Daoy (cell line): ENCODE results near the gene ENPP6. TPM values are rescaled to one million over a fixed set of nuclear protein-coding genes. Genes with fewer than 3 reads are reported as not detected.

Experiments
- DNase-seq: peaks from one replicate; pipeline ENCODE4 v3.0.0-alpha.2; 2015; ENCODE audit warnings: low read depth
- total RNA-seq: library from RNA; depleted of rRNA; stranded (reverse); fragments of >200 nt; shearing (Covaris generic); gene quantifications from 2 replicates; pipeline ENCODE4 v1.2.3, GENCODE V29; 2014

The ENPP6 gene
- total RNA-seq, 1 experiment from 2014 or later = 0.17 TPM

DNA sequence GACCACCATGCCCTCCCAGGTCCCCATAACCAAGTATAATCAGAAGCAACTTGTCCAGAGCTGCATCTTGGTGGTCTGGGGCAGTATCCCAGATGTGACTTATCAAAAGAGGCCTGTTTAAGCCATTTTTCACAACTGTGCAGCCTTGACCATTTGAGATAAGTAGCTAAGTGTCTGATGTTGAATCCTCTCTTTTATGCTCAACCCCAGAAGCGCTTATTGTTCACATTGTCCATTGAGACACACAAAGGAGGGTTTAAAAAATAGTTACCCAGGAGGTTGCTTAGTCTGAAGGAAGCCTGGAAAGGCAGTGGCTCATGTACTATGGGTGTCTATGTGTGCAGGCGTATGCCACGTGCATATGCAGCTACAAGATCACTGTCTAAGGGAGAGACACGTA is 27.0 kb downstream of the ENPP6 start:
- no peak for DNase-seq

DNA sequence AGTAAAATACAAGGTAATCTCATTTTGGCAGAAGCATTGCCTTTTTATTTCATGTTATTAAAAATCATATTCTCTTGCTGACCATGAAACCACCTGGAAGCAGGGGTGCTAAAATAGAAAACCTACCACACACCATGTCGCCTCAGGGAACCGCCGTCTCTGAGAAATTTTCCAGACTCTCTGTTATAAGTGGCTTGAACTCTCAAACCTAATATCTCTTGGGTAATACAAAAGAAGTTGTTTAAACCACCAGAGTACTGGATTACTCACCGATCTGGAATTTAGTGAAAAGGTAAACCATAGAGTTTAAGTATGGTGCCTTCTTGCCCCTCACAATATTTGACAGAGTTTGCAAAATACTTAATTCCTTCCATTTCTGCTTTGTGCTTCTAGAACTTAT is 27.7 kb downstream of the ENPP6 start:
- DNase-seq = no peak

DNA sequence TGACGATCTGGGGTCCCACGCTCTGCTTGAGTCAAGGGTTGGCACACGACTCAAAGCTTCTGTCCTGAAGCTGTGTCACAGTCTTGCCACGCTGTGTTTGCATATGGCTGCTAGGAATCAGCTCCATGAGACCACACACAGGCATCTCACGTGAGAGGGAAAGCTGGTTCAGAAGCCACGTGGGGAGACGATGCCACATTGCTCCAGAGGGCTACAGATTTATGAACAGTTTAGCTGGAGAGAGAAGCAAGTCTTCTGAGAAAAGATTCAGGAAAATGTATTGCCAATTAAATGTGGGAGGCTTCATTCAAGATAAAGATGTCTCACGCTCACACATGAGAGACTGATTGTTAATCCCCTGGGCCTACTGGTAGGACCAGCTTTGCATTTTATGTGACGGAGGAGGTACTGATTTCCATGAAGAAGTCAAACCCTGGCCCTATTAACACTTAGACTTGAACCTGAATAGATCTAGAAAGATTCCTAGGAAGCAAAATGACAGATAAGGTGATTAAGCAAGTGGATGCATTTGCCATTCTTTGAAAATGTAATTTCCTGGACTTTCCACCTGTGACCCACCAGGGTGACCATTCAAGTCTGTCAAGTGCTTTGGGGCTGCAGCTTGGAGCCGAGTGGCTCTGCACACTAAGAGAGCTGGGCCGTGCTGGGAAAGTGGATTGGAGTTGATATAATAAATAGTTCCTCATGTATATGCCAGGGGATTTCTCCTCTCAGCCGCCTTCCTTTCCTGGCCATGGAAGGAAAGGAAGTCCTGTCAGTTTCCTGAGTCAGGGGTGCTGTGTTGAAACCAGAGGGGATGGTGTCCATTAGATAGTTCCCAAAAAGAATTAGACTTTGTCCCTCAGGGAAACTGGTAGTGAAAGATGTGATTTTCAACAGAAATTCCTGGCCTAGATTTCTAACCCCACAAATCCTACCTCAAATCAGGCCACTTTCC is 29.0 kb downstream of the ENPP6 start:
- no peak for DNase-seq

DNA sequence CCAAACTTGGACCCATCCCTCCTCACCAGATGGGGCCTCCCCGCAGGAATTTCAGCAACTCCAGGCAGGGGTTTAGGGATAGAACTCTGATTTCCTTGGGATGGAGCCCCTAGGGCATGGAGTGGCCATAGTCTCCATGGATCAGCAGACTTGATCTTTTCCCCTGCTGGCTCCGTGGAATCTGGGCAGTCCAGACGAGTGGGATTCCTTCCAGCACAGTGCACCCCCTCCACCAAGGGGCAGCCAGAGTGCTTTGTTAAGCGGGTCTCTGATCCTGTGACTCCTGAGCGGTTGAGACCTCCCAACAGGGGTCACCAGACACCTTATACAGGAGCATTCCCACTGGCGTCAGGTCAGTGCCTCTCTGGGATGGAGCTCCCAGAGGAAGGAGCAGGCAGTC is 40.4 kb downstream of the ENPP6 start:
- no peak for DNase-seq

DNA sequence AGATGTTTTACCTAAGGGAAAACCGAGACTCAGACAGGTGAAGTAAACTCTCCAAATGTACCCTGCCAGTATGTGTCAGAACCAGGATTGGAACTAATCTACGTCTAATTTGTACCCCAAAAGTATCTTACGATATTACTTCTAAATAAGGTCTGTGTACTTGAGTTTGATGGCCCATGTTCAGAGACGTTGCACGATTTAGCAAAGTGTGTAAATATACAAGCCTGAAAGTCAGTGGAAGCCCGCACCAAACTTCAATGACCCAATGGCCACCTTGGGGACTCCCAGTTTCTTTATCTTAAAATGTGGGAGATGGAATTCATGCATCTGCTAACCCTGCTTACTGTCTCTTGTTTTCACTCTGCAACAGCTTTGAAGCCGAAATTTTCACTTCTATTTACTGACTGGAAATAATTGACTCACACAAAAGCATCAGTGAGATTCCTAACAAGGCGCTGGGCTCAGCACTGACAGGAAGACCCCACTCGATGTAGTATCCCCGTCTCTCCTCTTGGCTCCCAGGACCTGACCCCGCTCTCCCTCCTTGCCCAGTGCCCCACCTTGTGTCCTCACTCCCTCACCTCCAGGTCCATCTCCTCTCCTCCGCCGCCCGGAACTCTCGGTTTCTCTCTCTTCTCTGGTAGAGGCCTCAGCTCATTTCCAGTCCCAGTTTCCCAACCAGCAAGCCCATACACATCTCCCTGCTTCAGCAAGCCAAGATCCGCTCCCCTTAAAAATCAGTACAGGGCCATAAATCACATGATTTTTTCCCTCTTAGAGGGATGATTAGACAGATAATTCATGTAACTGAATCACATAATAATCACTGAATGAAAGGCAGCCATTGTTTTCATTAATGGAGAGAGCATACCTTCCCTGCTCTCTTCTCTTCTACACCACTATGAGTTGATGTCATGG is 42.8 kb downstream of the ENPP6 start:
- DNase-seq = no peak

DNA sequence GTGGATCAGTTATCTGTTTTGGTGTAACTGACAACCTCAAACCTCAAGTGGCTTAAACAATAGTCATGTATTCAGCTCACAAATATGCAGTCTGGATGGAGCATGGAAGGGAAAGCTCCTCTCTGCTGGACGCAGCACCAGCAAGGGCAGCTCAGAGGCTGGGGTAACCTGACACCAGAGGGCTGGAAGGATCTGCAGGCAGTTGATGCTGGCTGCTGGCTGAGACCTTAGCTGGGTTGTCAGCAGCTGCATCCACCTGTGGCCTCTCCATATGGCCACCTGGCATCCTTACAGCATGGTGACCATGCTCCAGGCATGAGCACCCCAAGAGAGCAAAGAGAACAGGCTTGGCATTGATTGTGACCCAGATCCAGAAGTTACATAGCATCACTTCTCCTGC is 46.7 kb downstream of the ENPP6 start:
- peak; percentile 55 for DNase-seq

DNA sequence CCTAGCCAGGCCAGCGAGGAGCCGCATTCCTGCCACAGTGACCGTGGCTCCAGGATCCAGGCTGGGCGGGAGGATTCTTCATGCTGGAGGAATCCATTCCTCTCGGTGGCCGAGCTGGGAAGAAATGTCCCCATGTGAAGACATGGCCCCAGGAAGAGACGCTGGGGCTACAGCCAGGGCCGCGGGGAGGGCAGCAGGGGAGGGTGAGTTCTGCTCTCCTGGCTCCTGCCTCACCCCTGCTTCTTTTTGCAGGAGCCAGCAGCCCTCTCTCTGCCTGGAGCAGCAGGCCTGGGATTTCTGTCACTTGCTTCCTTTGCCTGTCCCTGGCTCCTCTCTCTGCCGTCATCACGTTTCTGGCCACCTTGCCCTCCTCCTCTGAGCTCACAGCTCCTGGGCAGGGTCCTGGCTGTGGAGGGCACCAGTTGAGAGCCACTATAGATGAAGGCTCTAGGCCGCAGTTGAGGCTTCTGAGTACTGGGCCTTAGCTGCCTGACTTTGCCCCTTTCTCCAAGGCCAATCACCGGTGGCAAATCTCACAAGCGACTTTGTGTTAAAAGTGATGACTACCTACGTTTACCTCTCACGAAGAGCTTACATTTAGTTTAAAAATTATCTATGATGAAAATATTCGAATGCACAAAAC is 48.3 kb downstream of the ENPP6 start:
- DNase-seq = no peak

DNA sequence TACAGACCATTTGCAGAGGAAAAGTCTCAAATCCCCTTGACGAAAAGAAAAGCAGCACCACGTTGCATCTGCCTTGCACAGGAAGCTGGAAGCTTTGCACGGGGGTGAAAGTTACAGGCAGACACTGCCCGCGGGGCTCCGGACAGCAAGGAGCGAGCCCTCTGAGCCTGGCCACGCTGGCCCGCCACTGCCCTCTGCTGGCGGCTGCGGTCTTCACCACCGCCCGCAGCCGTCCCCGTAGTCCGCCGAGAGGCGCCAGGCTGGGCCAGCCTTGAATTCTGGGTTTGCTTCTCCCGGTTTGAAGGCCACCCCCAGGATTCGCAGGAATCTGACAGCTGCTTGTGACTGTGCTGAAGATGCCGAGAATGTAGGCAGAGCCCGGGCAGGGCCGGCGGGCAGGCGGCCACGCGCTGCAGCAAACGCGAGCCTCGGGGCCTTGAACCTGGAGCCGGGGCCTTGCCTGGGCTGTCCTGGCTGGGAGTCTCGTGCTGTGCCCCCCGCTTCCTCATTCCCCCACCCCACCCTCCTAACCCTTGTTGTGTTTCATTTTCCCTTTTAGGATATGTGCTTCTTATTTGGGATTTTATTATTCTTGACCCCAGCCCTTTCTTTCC is 49.2 kb downstream of the ENPP6 start:
- peak; percentile 62 for DNase-seq

DNA sequence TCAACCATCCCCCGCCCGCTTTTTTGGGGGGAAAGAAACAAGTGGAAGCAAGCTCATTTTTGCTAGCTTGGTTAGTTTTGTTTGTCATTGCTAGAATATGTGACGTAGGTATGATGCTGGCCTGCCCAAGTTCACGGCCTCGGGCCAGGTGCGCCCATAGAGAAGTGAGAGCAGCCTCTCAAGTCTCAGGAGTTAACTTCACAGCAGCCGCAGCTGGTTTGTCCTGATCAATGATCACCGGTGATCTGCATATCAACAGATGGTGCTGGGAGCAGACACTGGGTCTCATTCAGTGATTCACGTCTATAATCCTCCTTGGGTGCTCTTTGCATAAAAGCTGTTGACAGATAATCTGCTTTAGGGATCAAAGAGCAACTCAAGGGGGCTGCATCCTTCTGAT is 50.1 kb downstream of the ENPP6 start:
- no peak for DNase-seq

DNA sequence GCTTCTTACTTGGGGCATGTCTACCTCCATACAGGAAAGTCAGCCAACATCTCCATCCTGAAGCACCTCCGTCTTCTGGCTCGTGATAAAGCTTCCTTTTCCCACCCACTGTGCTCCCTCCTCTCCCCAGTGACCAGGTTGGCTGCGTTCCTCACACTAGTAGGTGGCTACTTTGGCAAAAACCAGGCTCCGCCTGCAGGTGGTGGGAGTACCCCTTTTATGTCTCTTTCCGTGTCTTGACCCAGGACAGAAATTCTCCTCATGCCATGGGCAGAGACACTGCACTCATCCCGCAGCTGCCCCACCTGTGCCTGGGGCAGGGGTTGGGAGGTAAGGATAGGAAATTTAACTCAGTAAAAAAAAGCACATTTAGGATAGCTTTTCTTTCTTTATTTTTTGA is 50.9 kb downstream of the ENPP6 start:
- DNase-seq = no peak

DNA sequence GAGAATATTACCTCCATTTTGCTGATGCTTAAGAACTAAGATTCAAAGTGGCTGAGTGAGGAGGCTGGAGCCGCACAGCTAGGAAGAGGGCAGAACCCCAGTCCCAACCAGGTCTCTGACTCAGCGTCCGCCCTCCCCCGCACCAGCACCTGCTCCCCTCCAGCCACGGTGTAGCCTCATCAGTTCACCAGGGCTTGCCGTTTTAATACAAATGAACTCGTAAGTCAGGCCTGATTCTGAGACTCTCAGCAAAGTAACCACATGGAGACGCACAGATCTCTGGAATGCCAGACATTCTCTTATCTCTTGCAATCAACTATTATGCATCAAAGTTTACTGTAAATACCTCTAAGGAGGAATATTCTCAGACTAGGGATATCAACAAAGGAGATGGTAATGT is 52.4 kb downstream of the ENPP6 start:
- DNase-seq = no peak

DNA sequence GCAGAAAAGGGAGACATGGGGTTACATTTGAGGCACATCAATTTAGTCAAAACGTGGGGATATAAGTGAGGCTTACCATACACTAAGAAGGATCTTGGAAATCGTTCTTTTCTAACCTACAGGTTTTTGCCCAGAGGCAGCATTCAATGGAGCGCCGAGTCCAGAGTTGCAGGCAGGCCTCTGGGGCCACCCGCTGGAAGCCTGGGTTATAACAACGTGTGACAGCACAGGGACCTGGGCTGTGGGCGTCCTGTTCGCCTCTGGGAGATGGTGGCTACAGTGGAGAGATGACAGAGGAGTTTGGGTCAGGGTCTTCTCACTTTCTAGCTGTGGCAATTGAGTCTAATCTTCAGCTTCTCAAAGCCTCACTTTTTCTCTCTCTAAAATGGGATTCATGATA is 53.9 kb downstream of the ENPP6 start:
- peak; percentile 41 for DNase-seq

DNA sequence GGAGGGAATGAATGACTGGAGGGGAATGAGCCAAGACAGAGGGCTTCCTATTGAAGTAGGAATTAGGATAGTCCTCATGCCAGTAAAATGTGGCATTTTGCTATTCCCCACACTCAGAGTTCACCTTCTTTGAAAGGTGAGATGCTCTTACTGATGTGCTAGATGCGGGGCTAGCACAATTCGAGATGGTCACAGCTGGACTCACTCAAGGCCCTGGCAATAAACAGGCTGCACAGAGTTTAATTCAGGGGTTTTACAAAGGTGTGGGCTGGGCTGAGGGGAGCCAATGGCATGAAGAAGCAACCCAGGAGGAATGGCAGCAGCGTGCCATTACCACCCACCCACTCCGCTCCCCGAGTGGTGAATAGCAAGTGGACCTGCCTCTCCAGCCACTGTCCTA is 55.1 kb downstream of the ENPP6 start:
- DNase-seq = no peak

DNA sequence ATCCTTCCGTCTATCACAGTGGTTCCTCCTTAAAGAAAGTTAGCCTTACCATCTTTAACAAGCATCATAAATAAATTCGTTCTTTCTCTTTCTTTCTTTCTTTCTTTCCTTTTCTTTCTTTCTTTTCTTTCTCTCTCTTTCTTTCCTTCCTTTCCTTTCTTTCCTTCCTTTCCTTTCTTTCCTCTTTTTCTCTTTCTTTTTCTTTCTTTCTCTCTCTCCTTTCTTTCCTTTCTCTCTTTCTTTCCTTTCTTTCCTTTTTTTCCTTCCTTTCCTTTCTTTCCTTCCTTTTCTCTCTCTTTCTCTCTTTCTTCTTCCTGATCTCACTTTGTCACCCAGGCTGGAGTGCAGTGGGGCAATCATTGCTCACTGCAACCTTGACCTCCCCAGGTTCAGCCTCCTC is 60.4 kb downstream of the ENPP6 start:
- no peak for DNase-seq

DNA sequence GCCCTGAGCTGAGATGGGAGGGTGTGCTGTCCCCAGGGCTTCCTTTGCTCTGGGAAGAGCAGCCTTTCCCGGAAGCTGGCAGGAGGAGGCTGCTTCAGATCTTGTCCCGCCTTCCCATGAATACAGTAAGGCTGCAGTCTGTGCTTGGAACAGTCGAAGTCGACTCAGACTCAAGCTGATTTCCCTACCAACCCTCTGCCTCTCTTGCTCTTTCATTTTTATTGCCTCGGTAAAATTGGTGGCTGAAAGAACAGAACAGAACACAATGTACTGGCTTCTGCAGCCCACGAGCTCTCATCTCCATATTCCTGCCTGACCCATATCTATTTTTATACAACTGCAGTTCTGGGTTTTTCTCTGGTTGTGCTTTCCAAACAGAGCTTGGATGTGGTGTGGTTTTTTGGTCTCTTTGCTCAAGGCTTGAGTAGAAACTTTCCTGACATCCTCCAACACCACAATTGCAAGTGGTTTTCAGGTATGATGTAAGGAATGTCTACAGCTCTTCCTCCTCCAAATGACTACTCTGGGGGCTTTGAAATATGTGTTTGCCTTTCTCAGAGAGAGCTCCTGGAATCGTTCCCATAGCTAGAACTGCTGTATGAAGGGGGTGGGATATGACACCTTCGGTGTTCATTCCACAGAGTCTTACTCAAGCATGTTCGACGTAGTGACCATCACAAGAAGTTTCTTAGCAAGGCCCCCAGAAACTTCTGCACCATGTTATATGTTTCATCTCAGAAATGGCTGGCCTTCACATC is 61.3 kb downstream of the ENPP6 start:
- DNase-seq = no peak

DNA sequence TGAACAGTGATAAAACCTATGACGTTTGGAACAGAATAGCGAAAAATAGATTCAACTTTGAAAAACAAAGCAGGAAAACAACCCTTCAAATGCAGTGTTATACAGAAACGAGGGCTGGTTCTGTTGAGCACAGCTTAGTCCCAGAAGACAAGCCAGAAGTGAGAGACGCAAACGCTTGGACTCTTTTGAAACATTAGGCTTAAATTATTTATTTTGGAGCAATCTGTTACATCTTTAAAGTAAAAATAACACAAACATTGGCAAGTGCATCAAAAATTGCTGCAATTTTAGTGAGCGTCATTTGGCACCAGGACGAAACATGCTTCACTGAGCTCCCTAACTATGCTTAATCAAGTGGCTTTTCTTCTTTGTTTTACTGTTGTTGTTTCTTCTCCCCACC is 63.5 kb downstream of the ENPP6 start:
- no peak for DNase-seq

DNA sequence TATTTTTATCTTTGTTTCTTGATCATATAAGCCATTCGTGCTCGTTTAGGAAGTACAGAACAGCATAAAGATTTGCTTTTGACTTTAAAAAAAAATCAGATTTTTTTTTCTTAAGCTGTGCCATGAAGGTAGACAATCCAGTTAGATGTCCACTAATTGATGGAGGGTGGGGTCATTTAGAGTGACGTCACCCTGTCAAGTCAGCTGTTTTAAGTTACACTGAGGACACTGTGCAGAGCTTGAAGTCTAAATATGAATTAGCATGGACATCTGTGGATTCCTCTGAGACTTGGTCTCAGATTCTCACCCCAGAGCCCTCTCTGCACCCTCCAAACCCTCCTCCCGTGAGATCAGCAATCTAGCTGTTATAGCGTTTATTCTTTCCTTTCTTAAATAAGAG is 63.9 kb downstream of the ENPP6 start:
- DNase-seq = no peak

DNA sequence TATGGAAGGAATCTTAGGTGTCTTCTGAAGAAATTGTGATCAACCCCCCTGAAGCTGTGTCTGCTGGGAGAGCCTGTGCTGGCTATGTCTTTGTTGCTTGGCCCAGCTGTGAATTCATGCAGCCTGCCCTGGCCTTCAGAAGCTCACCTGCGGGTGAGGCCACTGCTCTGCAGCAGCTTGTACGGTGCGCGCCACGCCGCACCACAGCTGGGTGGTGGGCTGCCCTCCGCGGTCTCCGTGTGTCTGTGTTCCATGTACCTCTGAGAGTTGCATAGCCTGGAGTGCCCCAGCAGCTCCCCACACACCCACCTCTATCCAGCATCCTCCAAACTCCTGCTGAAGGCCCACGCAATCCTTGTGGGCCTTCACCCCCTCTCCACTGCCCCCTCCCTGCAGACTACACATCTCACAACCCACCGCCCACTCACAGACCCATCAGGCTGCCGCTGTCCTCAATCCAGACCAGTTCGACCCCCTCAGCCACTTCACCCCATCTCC is 65.6 kb downstream of the ENPP6 start:
- no peak for DNase-seq

DNA sequence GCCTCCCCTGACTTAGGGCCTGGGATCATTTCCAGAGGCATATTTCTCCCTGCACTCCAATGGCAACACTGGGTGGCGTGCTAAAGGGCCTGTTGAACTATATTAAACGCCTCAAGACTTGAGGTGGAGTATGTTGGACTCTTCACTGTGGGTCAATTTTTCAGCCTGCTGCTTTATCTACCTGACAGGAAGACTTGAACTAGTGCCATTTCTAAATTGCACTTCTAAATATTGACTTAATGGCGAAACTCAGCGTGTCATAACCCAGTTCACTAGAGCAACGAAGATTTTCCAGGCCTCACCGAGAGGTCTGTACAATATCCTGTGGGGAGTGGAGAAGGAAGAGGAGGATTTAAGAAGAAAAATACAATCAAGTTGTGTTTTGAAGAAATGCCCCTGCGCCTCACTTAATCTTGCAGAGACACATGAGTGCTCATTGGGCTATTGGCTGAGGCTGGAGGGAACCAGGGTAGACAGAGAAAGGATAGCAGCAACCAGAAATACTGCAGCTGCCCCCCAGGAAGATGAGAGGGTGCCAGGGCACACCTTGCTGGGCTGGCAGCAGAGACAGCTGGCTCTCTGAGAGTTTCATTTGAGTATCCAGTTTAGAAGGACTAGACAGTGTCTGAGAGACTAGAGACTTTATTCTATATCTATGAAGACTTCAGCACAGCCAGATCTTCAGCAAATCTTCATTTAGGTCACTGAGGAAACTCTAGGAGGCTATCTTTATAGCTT is 67.4 kb downstream of the ENPP6 start:
- DNase-seq = no peak
